Bronchial epithelial cell (primary cell): Measurements from ENCODE around the gene LACRT. TPM values are rescaled to one million over a fixed set of nuclear protein-coding genes. Genes with fewer than 3 reads are reported as not detected.

Experiments
- DNase-seq: peaks from one replicate; pipeline ENCODE4 v3.0.0-alpha.2; 2010; ENCODE audit warnings: low read depth
- FAIRE-seq: peaks from 2 replicates; lab custom pipeline; 2011; peaks lifted over from hg19 to GRCh38; lab: Jason Lieb, UNC
- H3K27me3 ChIP-seq: 2 replicates; pipeline ENCODE4 v1.5.1; 2011; ENCODE audit warnings: low read length; ENCODE audit not compliant: control insufficient read depth, insufficient read depth
- H3K36me3 ChIP-seq: 2 replicates; pipeline ENCODE4 v1.5.1; 2011; ENCODE audit warnings: low read length; ENCODE audit not compliant: control insufficient read depth, insufficient read depth
- H3K4me3 ChIP-seq: 2 replicates; pipeline ENCODE4 v1.5.1; 2011; ENCODE audit warnings: mild to moderate bottlenecking, low read depth, low read length, control low read depth
- CTCF ChIP-seq: IDR thresholded peaks from 2 replicates; pipeline ENCODE4 v1.5.1; 2011; ENCODE audit warnings: mild to moderate bottlenecking, moderate library complexity, low read length, control low read depth, inconsistent platforms; ENCODE audit not compliant: insufficient read depth, severe bottlenecking
- total RNA-seq: library from RNA; depleted of rRNA; stranded (reverse); fragments of >200 nt; gene quantifications from 2 replicates; pipeline ENCODE4 v1.2.1, GENCODE V29; 2014

Gene LACRT
- total RNA-seq, 1 donor from 2014 or later, result not detected

- Histone ChIP-seq H3K4me3 (no peak overlapping the region), H3K36me3 (no peaks in the 10 kb centered on the region), H3K27me3 (no peaks in the 10 kb centered on the region)
- TF ChIP-seq CTCF, result no peak
- FAIRE-seq (no peak), DNase-seq (no peak)
Observed at GRCh38 chr12:54631988-54632728, 2.5 kb downstream of the LACRT start.

- Histone ChIP-seq H3K4me3 (no peak overlapping the region), H3K36me3 (no peaks in the 10 kb centered on the region), H3K27me3 (no peaks in the 10 kb centered on the region)
- FAIRE-seq (no peak), DNase-seq (no peak)
- no peak for TF ChIP-seq CTCF
Observed at GRCh38 chr12:54631551-54631950, 3.1 kb downstream of the LACRT start.

- Histone ChIP-seq H3K4me3 (no peak overlapping the region), H3K27me3 (no peaks in the 10 kb centered on the region), H3K36me3 (no peaks in the 10 kb centered on the region)
- FAIRE-seq, result no peak
- TF ChIP-seq CTCF, result no peak
- DNase-seq, result no peak
Observed at GRCh38 chr12:54629925-54630324, 4.8 kb downstream of the LACRT start.

GRCh38 chr12:54628186-54628846 is 6.4 kb downstream of the LACRT start:
- FAIRE-seq (no peak), DNase-seq (no peak)
- H3K36me3 ChIP-seq, result no peaks in the 10 kb centered on the region
- H3K27me3 ChIP-seq, result no peaks in the 10 kb centered on the region
- TF ChIP-seq CTCF, result no peak
- H3K4me3 ChIP-seq, result no peak overlapping the region

GRCh38 chr12:54627304-54627703 is 7.4 kb downstream of the LACRT start:
- FAIRE-seq (no peak), DNase-seq (no peak)
- TF ChIP-seq CTCF, result no peak
- Histone ChIP-seq H3K36me3 (no peaks in the 10 kb centered on the region), H3K4me3 (no peak overlapping the region), H3K27me3 (no peaks in the 10 kb centered on the region)

GRCh38 chr12:54625598-54625997 is 9.1 kb downstream of the LACRT start:
- no peak for FAIRE-seq
- Histone ChIP-seq H3K36me3 (no peaks in the 10 kb centered on the region), H3K27me3 (no peaks in the 10 kb centered on the region), H3K4me3 (no peak overlapping the region)
- TF ChIP-seq CTCF, result no peak
- DNase-seq, result no peak
